H1 (cell line): ENCODE results near the gene MOB3B. TPM values are rescaled to one million over a fixed set of nuclear protein-coding genes. Genes with fewer than 3 reads are reported as not detected.

Experiments
- CTCF ChIA-PET: fragments of 300-600 bp; sonication (Branson Sonifier 250); formaldehyde crosslinking; loops from one replicate; lab custom pipeline; 2021; ENCODE audit not compliant: partially characterized antibody; lab: Charles Lee
- POLR2A ChIA-PET: fragments of 300-600 bp; sonication (Branson Sonifier 250); formaldehyde crosslinking; loops from one replicate; lab custom pipeline; 2021; ENCODE audit warnings: inconsistent platforms; ENCODE audit not compliant: partially characterized antibody; lab: Charles Lee
- DNase-seq, 2 experiments: peaks; one replicate each; pipeline versions ENCODE4 v3.0.0 to v3.0.0-alpha.2; 2010 to 2022; ENCODE audit warnings: low spot score in 2 of 2, low read depth in 1 of 2, mixed read lengths in 1 of 2
- FAIRE-seq: peaks from 2 replicates; lab custom pipeline; 2011; peaks lifted over from hg19 to GRCh38; lab: Jason Lieb, UNC
- H2AFZ ChIP-seq: 2 replicates; pipeline ENCODE4 v1.8.1; 2012; ENCODE audit warnings: low read length, inconsistent platforms
- H2AK5ac ChIP-seq: 2 replicates; pipeline ENCODE4 v1.6.1; 2013; ENCODE audit warnings: low read depth, low read length
- H2BK120ac ChIP-seq: replicated peaks from 2 replicates; pipeline ENCODE3; 2013; ENCODE audit warnings: low read depth, low read length, inconsistent platforms
- H2BK12ac ChIP-seq: 2 replicates; pipeline ENCODE4 v1.6.1; 2013; ENCODE audit warnings: low read depth, low read length
- H2BK15ac ChIP-seq: 2 replicates; pipeline ENCODE4 v1.6.1; 2013; ENCODE audit warnings: low read length
- H2BK20ac ChIP-seq: 2 replicates; pipeline ENCODE4 v1.6.1; 2013; ENCODE audit warnings: low read length
- H2BK5ac ChIP-seq: 2 replicates; pipeline ENCODE4 v1.6.1; 2013; ENCODE audit warnings: low read depth, low read length
- H3K14ac ChIP-seq: 2 replicates; pipeline ENCODE4 v1.6.1; 2013; ENCODE audit warnings: inconsistent platforms; ENCODE audit not compliant: insufficient read length
- H3K18ac ChIP-seq: 2 replicates; pipeline ENCODE4 v1.6.1; 2013; ENCODE audit warnings: low read length; ENCODE audit errors: extremely low read depth
- H3K23ac ChIP-seq: 2 replicates; pipeline ENCODE4 v1.6.1; 2013; ENCODE audit warnings: inconsistent platforms; ENCODE audit not compliant: insufficient read length
- H3K23me2 ChIP-seq: 2 replicates; pipeline ENCODE4 v1.6.1; 2013; ENCODE audit warnings: low read depth, low read length
- H3K27ac ChIP-seq: 2 replicates; pipeline ENCODE4 v1.6.1; 2011; ENCODE audit warnings: low read depth, low read length, inconsistent platforms
- H3K27me3 ChIP-seq, 4 experiments: replicated peaks in 1 of 4; 1 replicate in 1 of 4; 2 replicates in 3 of 4; pipeline versions ENCODE4 v1.6.1 to v1.8.1; 2011 to 2013; ENCODE audit warnings: low read length in 3 of 4, mild to moderate bottlenecking in 3 of 4, inconsistent platforms in 2 of 4, mixed read lengths in 2 of 4, moderate library complexity in 1 of 4; ENCODE audit not compliant: control insufficient read depth in 3 of 4, insufficient read depth in 3 of 4; ENCODE audit errors: extremely low read depth in 1 of 4
- H3K36me3 ChIP-seq, 4 experiments: 2 replicates each; pipeline versions ENCODE4 v1.6.1 to v1.8.1; 2011 to 2013; ENCODE audit warnings: mild to moderate bottlenecking in 4 of 4, low read length in 3 of 4, moderate library complexity in 2 of 4, control low read depth in 1 of 4, inconsistent platforms in 1 of 4; ENCODE audit not compliant: insufficient read depth in 4 of 4, control insufficient read depth in 2 of 4
- H3K4ac ChIP-seq: replicated peaks from 2 replicates; pipeline ENCODE3; 2013; ENCODE audit warnings: low read length, low read depth, mixed read lengths, inconsistent platforms; ENCODE audit not compliant: insufficient read length
- H3K4me1 ChIP-seq, 4 experiments: replicated peaks in 1 of 4; 1 replicate in 1 of 4; 2 replicates in 3 of 4; pipeline versions ENCODE4 v1.6.1 to v1.8.1; 2011 to 2013; ENCODE audit warnings: low read length in 3 of 4, inconsistent platforms in 2 of 4, mixed read lengths in 1 of 4; ENCODE audit not compliant: insufficient read depth in 4 of 4, control insufficient read depth in 3 of 4
- H3K4me2 ChIP-seq, 2 experiments: 2 replicates each; pipeline versions ENCODE4 v1.6.1 to v1.8.1; 2011 to 2013; ENCODE audit warnings: low read depth in 2 of 2, low read length in 2 of 2, control low read depth in 1 of 2, inconsistent platforms in 1 of 2, mild to moderate bottlenecking in 1 of 2; ENCODE audit not compliant: insufficient read depth in 1 of 2
- H3K4me3 ChIP-seq, 4 experiments: fragments of 200-600, 300-600 bp in 1 of 4; sonication (generic), shearing (Covaris generic), sonication (Bioruptor Twin) in 1 of 4; 2 replicates each; pipeline versions ENCODE4 v1.5.1 to v1.8.1; 2011 to 2016; ENCODE audit warnings: low read length in 4 of 4, low read depth in 3 of 4, control low read depth in 2 of 4, inconsistent platforms in 2 of 4, mild to moderate bottlenecking in 2 of 4, mixed read lengths in 1 of 4, moderate library complexity in 1 of 4; ENCODE audit not compliant: insufficient read depth in 2 of 4; ENCODE audit errors: extremely low read depth in 1 of 4
- H3K56ac ChIP-seq: replicated peaks from 2 replicates; pipeline ENCODE3; 2013; ENCODE audit warnings: low read depth, mild to moderate bottlenecking, mixed read lengths, low read length, inconsistent platforms; ENCODE audit not compliant: insufficient read length
- H3K79me1 ChIP-seq: 2 replicates; pipeline ENCODE4 v1.6.1; 2013; ENCODE audit warnings: low read depth, low read length, control low read depth
- H3K79me2 ChIP-seq, 2 experiments: 2 replicates each; pipeline versions ENCODE4 v1.6.1 to v1.8.1; 2012 to 2013; ENCODE audit warnings: low read length in 2 of 2, mild to moderate bottlenecking in 2 of 2, inconsistent platforms in 1 of 2; ENCODE audit not compliant: insufficient read depth in 2 of 2, control insufficient read depth in 1 of 2
- H3K9ac ChIP-seq, 4 experiments: replicated peaks in 1 of 4; 1 replicate in 1 of 4; 2 replicates in 3 of 4; pipeline versions ENCODE4 v1.6.1 to v1.8.1; 2011 to 2013; ENCODE audit warnings: low read depth in 3 of 4, low read length in 3 of 4, control low read depth in 2 of 4, mild to moderate bottlenecking in 2 of 4, moderate library complexity in 2 of 4, inconsistent platforms in 1 of 4; ENCODE audit errors: extremely low read depth in 1 of 4
- H3K9me3 ChIP-seq, 2 experiments: 2 replicates each; pipeline versions ENCODE4 v1.6.1 to v1.8.1; 2012 to 2013; ENCODE audit warnings: mild to moderate bottlenecking in 2 of 2, moderate library complexity in 2 of 2, control low read depth in 1 of 2, inconsistent platforms in 1 of 2, low read depth in 1 of 2, low read length in 1 of 2, mixed read lengths in 1 of 2; ENCODE audit not compliant: insufficient read depth in 2 of 2
- H4K20me1 ChIP-seq, 2 experiments: replicated peaks in 1 of 2; 2 replicates each; pipeline versions ENCODE3 to v1.8.1; 2011 to 2013; ENCODE audit warnings: inconsistent platforms in 2 of 2, low read length in 2 of 2, mild to moderate bottlenecking in 1 of 2; ENCODE audit not compliant: insufficient read depth in 2 of 2, control insufficient read depth in 1 of 2
- H4K5ac ChIP-seq: 2 replicates; pipeline ENCODE4 v1.6.1; 2013; ENCODE audit warnings: low read length, low read depth, mixed read lengths, inconsistent platforms; ENCODE audit not compliant: insufficient read length
- H4K8ac ChIP-seq: 2 replicates; pipeline ENCODE4 v1.8.0; 2013; ENCODE audit warnings: mild to moderate bottlenecking, moderate library complexity, low read length, inconsistent platforms; ENCODE audit not compliant: insufficient read depth; ENCODE audit errors: extremely low read depth
- H4K91ac ChIP-seq: replicated peaks from 2 replicates; pipeline ENCODE3; 2013; ENCODE audit warnings: low read length, mixed read lengths, inconsistent platforms; ENCODE audit not compliant: insufficient read length
- ATF2 ChIP-seq: IDR thresholded peaks from 2 replicates; pipeline ENCODE4 v1.6.1; 2012; ENCODE audit warnings: low read length, inconsistent platforms
- BCL11A ChIP-seq, 2 experiments: IDR thresholded peaks; one replicate each; pipeline ENCODE4 v1.6.1; 2011; ENCODE audit warnings: low read depth in 2 of 2, low read length in 2 of 2, mild to moderate bottlenecking in 2 of 2
- BRCA1 ChIP-seq: IDR thresholded peaks from 2 replicates; pipeline ENCODE4 v1.6.1; 2012; ENCODE audit warnings: low read depth, low read length, improper control_type of control experiment
- HDAC2 ChIP-seq, 2 experiments: fragments of 300-600 bp in 1 of 2; sonication (generic) in 1 of 2; IDR thresholded peaks; 2 replicates each; pipeline ENCODE4 v1.6.1; 2011 to 2012; ENCODE audit warnings: low read depth in 2 of 2, low read length in 2 of 2, mild to moderate bottlenecking in 2 of 2, moderate library complexity in 2 of 2, borderline replicate concordance in 1 of 2, inconsistent platforms in 1 of 2
- HDAC6 ChIP-seq: IDR thresholded peaks from one replicate; pipeline ENCODE4 v1.7.1; 2012; ENCODE audit warnings: low read depth, mild to moderate bottlenecking, inconsistent platforms, low read length, moderate library complexity
- MAX ChIP-seq: IDR thresholded peaks from 2 replicates; pipeline ENCODE4 v1.6.1; 2012; ENCODE audit warnings: inconsistent platforms
- RBBP5 ChIP-seq: IDR thresholded peaks from 2 replicates; pipeline ENCODE4 v1.7.1; 2012; ENCODE audit warnings: low read depth, mild to moderate bottlenecking, inconsistent platforms, low read length, moderate library complexity, borderline replicate concordance
- RFX5 ChIP-seq: IDR thresholded peaks from 2 replicates; pipeline ENCODE4 v1.6.1; 2011; ENCODE audit warnings: low read depth, low read length, improper control_type of control experiment, borderline replicate concordance
- SAP30 ChIP-seq: fragments of 300-600 bp; sonication (generic); IDR thresholded peaks from 2 replicates; pipeline ENCODE4 v1.7.1; 2012; ENCODE audit warnings: low read length, moderate library complexity, mild to moderate bottlenecking, inconsistent platforms; ENCODE audit not compliant: insufficient read depth, insufficient replicate concordance
- SP1 ChIP-seq: IDR thresholded peaks from 2 replicates; pipeline ENCODE4 v1.6.1; 2011; ENCODE audit warnings: low read depth, low read length
- SP4 ChIP-seq: IDR thresholded peaks from 2 replicates; pipeline ENCODE4 v1.6.1; 2012; ENCODE audit warnings: low read length, inconsistent platforms
- WGBS, 2 experiments: shearing (Covaris generic) in 1 of 2; methylation state at CpG; one replicate each; pipeline versions ENCODE4 v1.1.6 to v1.1.7; 2013 to 2015; ENCODE audit warnings: low lambda C conversion rate in 2 of 2, mixed read lengths in 2 of 2, inconsistent platforms in 1 of 2, low coverage in 1 of 2, missing lambda C conversion rate in 1 of 2; ENCODE audit not compliant: insufficient replicate concordance in 2 of 2, insufficient coverage in 1 of 2, insufficient read length in 1 of 2; ENCODE audit errors: extremely low coverage in 1 of 2, missing lambda C conversion rate in 1 of 2; 5-methylcytosine and 5-hydroxymethylcytosine counted together
- polyA plus RNA-seq, 7 experiments: library from polyadenylated mRNA; depleted of rRNA in 3 of 7; stranded (reverse) in 5 of 7; unstranded in 2 of 7; fragments of >200 nt in 5 of 7; fragments of 200-250 nt in 2 of 7; gene quantifications; 1 replicate in 5 of 7; 2 replicates in 1 of 7; 4 replicates in 1 of 7; pipeline versions ENCODE4 v1.2.1 to v1.2.3, GENCODE V29; 2011 to 2013; ENCODE audit warnings: missing spikeins in 2 of 7, mixed read lengths in 2 of 7
- total RNA-seq: library from RNA; stranded (reverse); fragmentation: NEBNext Ultra II Directional; extraction: Animal tissue kit (Norgen Biotek cat#: 25700); gene quantifications from 2 replicates; pipeline ENCODE4 v1.2.1, GENCODE V29; 2021

The MOB3B gene
- total and polyA plus RNA-seq, 2 of the 8 experiments (the other 6 are each of a cell fraction or from before 2014, with no cell fraction given): 12.7 to 16.1 TPM

DNA sequence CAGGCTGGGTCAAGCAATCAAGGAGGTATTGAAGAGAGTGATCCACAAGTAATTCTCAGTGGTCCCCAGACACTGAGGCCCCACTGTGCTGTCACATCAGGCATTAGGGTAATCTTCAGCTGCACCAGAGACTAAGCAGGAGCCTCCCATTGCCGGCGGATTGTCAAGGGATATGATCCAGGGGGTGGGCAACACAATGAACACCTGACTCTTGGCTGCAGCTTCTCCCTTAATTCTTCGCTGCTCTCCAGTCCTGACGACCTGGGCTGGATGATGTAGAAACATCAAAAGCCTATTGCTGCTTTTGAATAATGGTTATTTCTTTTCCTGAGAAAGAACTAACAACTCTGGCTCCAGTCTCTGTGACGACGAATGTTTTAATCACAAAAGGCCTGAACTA is 83.9 kb downstream of the MOB3B start:
- Histone ChIP-seq H4K91ac (no peak overlapping the region), H2BK12ac (no peak overlapping the region), H4K20me1 (no peaks in the 10 kb centered on the region), H3K4me1 (peaks cover 0 to 6% (median 2%) of the 10 kb centered on the region in 4 experiments; a peak in 4 of 7 replicates), H3K27ac (no peak overlapping the region), H3K36me3 (no peaks in the 10 kb centered on the region), H3K9me3 (no peaks in the 10 kb centered on the region), H3K56ac (no peak overlapping the region), H3K79me2 (0 out of 4 replicates have a peak, but pooled peaks cover 0 to 5% of the 10 kb centered on the region in 2 experiments), H3K4ac (no peak overlapping the region), H2AK5ac (no peak overlapping the region), H3K9ac (no peak overlapping the region), H3K4me3 (no peak overlapping the region), H4K8ac (no peak overlapping the region), H3K23ac (no peak overlapping the region), H2BK5ac (no peak overlapping the region), H3K27me3 (no peaks in the 10 kb centered on the region), H3K4me2 (no peak overlapping the region), H2BK15ac (no peak overlapping the region), H3K79me1 (no peaks in the 10 kb centered on the region; the same call in 1 of the 2 replicates)
- no peak for FAIRE-seq
- TF ChIP-seq RBBP5 (no peak), BRCA1 (no peak), HDAC6 (no peak), HDAC2 (IDR thresholded peaks at IDR 0.05; ENCODE audit: borderline replicate concordance in 1 of 2, low read depth in 2 of 2, low read length in 2 of 2) (no peak), ATF2 (no peak), SAP30 (no peak), RFX5 (no peak), BCL11A (IDR thresholded peaks at IDR 0.05; ENCODE audit: low read depth in 2 of 2, low read length in 2 of 2) (no peak), SP1 (no peak), SP4 (no peak), MAX (no peak)
- TF ChIP-seq, all 59 proteins: peak for 0
- CTCF ChIA-PET: interaction anchor here (1.0 to 1.1 kb wide), 3 partner anchors 15 to 112 kb away, joined by 3 to 6 read pairs (median 4); no protein-coding TSS in a partner anchor
- Histone ChIP-seq H3K14ac (no peak overlapping the region), H2BK120ac (no peak overlapping the region), H2AFZ (no peak overlapping the region), H3K18ac (no peak overlapping the region), H4K5ac (no peak overlapping the region), H2BK20ac (no peak overlapping the region), H3K23me2 (no peaks in the 10 kb centered on the region)
- 66% methylated on average over 6 of the region's 6 CpGs; no CpG with 5 or more reads in 1 of the 2 experiments for WGBS, 2 experiments
- POLR2A ChIA-PET: no interaction called here
- no peak for DNase-seq
